Endothelial cell (in vitro differentiated cells): ENCODE measurements around the gene KIF3B. TPM values are rescaled to one million over a fixed set of nuclear protein-coding genes. Genes with fewer than 3 reads are reported as not detected.

ENCODE experiments used
- DNase-seq: peaks from one replicate; pipeline ENCODE4 v3.0.0; 2021; ENCODE audit warnings: low spot score
- H3K27ac Mint-ChIP-seq: one replicate; pipeline ENCODE4 v1.8.0; 2021; ENCODE audit warnings: mixed read lengths, inconsistent platforms; ENCODE audit not compliant: unreplicated experiment
- H3K27me3 Mint-ChIP-seq: one replicate; pipeline ENCODE4 v1.8.0; 2021; ENCODE audit warnings: mild to moderate bottlenecking, moderate library complexity, mixed read lengths, inconsistent platforms; ENCODE audit not compliant: unreplicated experiment
- H3K36me3 Mint-ChIP-seq: one replicate; pipeline ENCODE4 v1.8.0; 2021; ENCODE audit warnings: mild to moderate bottlenecking, low read depth, mixed read lengths, inconsistent platforms; ENCODE audit not compliant: unreplicated experiment
- H3K4me1 Mint-ChIP-seq: one replicate; pipeline ENCODE4 v1.8.0; 2021; ENCODE audit warnings: mild to moderate bottlenecking, mixed read lengths, inconsistent platforms; ENCODE audit not compliant: unreplicated experiment
- H3K4me3 Mint-ChIP-seq: one replicate; pipeline ENCODE4 v1.8.0; 2021; ENCODE audit warnings: mild to moderate bottlenecking, mixed read lengths, inconsistent platforms; ENCODE audit not compliant: unreplicated experiment
- H3K9me3 Mint-ChIP-seq: one replicate; pipeline ENCODE4 v1.8.0; 2021; ENCODE audit warnings: mixed read lengths, inconsistent platforms; ENCODE audit not compliant: unreplicated experiment
- CTCF ChIP-seq: fragments of 200-600 bp; sonication (generic); IDR thresholded peaks from one replicate; pipeline ENCODE4 v1.5.0; 2021; ENCODE audit warnings: antibody characterized with exemption; ENCODE audit not compliant: unreplicated experiment
- total RNA-seq: library from RNA; stranded (reverse); fragmentation: NEBNext Ultra II Directional; extraction: Animal tissue kit (Norgen Biotek cat#: 25700); gene quantifications from one replicate; pipeline ENCODE4 v1.2.1, GENCODE V29; 2021; ENCODE audit not compliant: unreplicated experiment

KIF3B gene
- total RNA-seq, 1 donor from 2014 or later: 34.7 TPM

- no peak overlapping the region for H3K27ac Mint-ChIP-seq
- H3K27me3 Mint-ChIP-seq: peaks cover 1% of the 10 kb centered on the region
- no peak for TF ChIP-seq CTCF
- H3K4me3 Mint-ChIP-seq: no peak overlapping the region
- H3K36me3 Mint-ChIP-seq: no peaks in the 10 kb centered on the region
- no peak for DNase-seq
- H3K4me1 Mint-ChIP-seq: peaks cover 5% of the 10 kb centered on the region
- H3K9me3 Mint-ChIP-seq: no peaks in the 10 kb centered on the region
Measured at GRCh38 chr20:32348207-32348606, 70.8 kb downstream of the KIF3B start.

GRCh38 chr20:32350421-32350820 lies 73.0 kb downstream of the KIF3B start:
- Mint-ChIP-seq H3K4me3 (no peak overlapping the region), H3K9me3 (no peaks in the 10 kb centered on the region), H3K27ac (no peak overlapping the region), H3K36me3 (no peaks in the 10 kb centered on the region), H3K4me1 (peaks cover 5% of the 10 kb centered on the region), H3K27me3 (peaks cover 1% of the 10 kb centered on the region)
- DNase-seq: no peak
- no peak for TF ChIP-seq CTCF

GRCh38 chr20:32352121-32352720 lies 74.8 kb downstream of the KIF3B start:
- Mint-ChIP-seq H3K27ac (no peak overlapping the region), H3K4me3 (no peak overlapping the region), H3K36me3 (peaks cover 2% of the 10 kb centered on the region), H3K9me3 (no peaks in the 10 kb centered on the region), H3K4me1 (peaks cover 9% of the 10 kb centered on the region), H3K27me3 (peaks cover 1% of the 10 kb centered on the region)
- TF ChIP-seq CTCF: no peak
- no peak for DNase-seq

GRCh38 chr20:32353848-32354496 lies 76.5 kb downstream of the KIF3B start:
- Mint-ChIP-seq H3K36me3 (peaks cover 5% of the 10 kb centered on the region), H3K9me3 (no peaks in the 10 kb centered on the region), H3K4me1 (peaks cover 14% of the 10 kb centered on the region), H3K27me3 (peaks cover 3% of the 10 kb centered on the region), H3K27ac (no peak overlapping the region), H3K4me3 (no peak overlapping the region)
- no peak for DNase-seq
- TF ChIP-seq CTCF: no peak
